Spleen (tissue), 7 donors: Measurements from ENCODE around the gene SPACDR.

Source experiments
- POLR2A ChIP-seq, 3 donors: fragments of 450-650 bp; IDR thresholded peaks; one replicate each; pipeline ENCODE4 v1.5.1; 2017; ENCODE audit warnings: antibody characterized with exemption in 3 of 3, mild to moderate bottlenecking in 1 of 3
- POLR2AphosphoS5 ChIP-seq, 3 donors: sonication (generic); formaldehyde crosslinking; IDR thresholded peaks; one replicate each; pipeline ENCODE4 v1.5.1; 2017; ENCODE audit warnings: antibody characterized with exemption in 3 of 3
- TF ChIP-seq, protein P1 (sequence below), 11 experiments: fragments of 200-600 bp in 7 of 11; fragments of 450-650 bp in 4 of 11; sonication (generic) in 4 of 11; IDR thresholded peaks in 8 of 11; conservative IDR thresholded peaks in 3 of 11; 1 replicate in 7 of 11; 2 replicates in 4 of 11; pipeline versions ENCODE4 v1.4.0 to v1.8.0; 2016 to 2021; ENCODE audit warnings: antibody characterized with exemption in 11 of 11, inconsistent platforms in 4 of 11, mild to moderate bottlenecking in 1 of 11
- donor health status: DM: no; HTN: no; CAD: no; lungs with moderate emphysema.
- donor health status: DM: no; HTN: no; CAD: no.
- donor health status: DM: no; HTN: no; CAD: no.

DNA sequence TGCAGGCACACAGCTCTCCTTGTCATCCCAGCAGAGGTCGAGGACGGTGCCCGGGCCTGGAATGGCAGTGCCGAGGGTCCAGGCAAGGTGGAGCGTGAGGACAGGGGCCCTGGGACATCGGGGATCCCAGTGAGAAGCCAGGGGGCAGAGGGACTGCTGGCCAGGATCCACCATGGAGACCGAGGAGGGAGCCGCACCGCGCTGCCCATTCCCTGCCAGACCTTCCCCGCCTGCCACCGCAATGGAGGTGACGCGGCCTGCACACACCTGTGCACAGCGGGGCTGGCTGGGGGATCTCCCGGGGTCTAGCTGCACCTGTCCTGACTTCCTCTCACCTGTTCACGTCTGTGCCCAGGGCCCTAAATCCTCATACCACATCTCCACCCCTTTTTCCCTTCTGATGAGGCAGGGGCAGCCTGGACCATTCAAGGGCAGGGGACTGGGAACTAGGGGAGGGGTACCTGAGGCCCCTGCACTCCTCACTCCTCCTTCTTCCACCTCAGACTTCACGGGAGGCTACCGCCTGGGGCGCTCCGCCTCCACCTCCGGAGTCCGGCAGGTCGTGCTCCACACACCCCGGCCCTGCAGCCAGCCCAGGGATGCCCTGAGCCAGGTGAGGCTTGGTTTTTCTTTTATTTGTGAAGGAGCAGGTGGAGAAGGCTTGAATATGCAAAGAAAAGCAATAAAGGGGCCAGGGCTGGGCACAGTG is 26.6 kb upstream of the SPACDR start:
- TF ChIP-seq POLR2A (IDR thresholded peaks at IDR 0.05) (no peak), POLR2AphosphoS5 (IDR thresholded peaks at IDR 0.05) (no peak)
- TF ChIP-seq, protein P1, sequence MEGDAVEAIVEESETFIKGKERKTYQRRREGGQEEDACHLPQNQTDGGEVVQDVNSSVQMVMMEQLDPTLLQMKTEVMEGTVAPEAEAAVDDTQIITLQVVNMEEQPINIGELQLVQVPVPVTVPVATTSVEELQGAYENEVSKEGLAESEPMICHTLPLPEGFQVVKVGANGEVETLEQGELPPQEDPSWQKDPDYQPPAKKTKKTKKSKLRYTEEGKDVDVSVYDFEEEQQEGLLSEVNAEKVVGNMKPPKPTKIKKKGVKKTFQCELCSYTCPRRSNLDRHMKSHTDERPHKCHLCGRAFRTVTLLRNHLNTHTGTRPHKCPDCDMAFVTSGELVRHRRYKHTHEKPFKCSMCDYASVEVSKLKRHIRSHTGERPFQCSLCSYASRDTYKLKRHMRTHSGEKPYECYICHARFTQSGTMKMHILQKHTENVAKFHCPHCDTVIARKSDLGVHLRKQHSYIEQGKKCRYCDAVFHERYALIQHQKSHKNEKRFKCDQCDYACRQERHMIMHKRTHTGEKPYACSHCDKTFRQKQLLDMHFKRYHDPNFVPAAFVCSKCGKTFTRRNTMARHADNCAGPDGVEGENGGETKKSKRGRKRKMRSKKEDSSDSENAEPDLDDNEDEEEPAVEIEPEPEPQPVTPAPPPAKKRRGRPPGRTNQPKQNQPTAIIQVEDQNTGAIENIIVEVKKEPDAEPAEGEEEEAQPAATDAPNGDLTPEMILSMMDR (IDR thresholded peaks at IDR 0.05 in 8 of 11, conservative IDR thresholded peaks at IDR 0.05 in 3 of 11), result no peak
